ENCODE measurements around the gene EDC3. TPM values are rescaled to one million over a fixed set of nuclear protein-coding genes. Genes with fewer than 3 reads are reported as not detected.

Gene EDC3
- polyA plus RNA-seq, 1 donor from 2014 or later: 12.9 TPM

DNA sequence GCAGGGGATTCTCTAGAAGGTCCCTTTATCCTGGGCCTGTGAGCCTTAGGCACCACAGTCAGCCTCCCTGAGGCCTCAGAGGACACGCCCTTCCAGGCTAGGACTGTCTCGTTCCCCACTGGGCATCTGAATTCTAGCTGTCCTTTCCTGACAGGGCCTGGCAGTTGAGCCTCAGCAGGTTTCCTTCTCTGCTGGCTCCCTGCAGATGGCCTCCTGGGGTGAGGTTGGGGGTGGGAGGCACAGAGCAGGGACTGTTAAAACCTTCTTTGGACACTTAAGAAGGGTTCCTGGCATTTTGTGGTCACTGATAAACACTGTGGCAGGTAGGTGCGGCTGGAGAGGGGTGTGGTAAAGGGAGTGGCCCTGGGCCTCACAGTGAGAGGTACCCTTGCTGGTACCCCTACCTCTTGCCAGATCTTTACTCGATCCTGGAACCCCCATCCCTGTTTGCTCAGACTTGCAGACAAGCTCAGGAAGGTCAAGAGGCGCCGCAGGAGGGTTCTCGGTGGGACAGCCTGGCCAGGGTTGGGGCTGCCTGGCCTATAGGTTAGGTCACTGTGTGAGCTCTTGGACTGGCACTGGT, 71.7 kb downstream of the EDC3 start:
- no peaks in the 10 kb centered on the region for H3K27me3 ChIP-seq (ENCODE audit: insufficient read depth, low read depth, low read length)
- H3K27ac ChIP-seq (ENCODE audit: low read length): no peak overlapping the region
- no peak overlapping the region for H3K4me2 ChIP-seq (ENCODE audit: low read length)
- H3K9me3 ChIP-seq (ENCODE audit: low read length): no peaks in the 10 kb centered on the region
- peaks cover 5% of the 10 kb centered on the region for H3K79me2 ChIP-seq (replicated peaks; ENCODE audit: insufficient read depth, low read length)
- H2AFZ ChIP-seq (ENCODE audit: low read depth, low read length): no peak overlapping the region
- TF ChIP-seq, protein P1, sequence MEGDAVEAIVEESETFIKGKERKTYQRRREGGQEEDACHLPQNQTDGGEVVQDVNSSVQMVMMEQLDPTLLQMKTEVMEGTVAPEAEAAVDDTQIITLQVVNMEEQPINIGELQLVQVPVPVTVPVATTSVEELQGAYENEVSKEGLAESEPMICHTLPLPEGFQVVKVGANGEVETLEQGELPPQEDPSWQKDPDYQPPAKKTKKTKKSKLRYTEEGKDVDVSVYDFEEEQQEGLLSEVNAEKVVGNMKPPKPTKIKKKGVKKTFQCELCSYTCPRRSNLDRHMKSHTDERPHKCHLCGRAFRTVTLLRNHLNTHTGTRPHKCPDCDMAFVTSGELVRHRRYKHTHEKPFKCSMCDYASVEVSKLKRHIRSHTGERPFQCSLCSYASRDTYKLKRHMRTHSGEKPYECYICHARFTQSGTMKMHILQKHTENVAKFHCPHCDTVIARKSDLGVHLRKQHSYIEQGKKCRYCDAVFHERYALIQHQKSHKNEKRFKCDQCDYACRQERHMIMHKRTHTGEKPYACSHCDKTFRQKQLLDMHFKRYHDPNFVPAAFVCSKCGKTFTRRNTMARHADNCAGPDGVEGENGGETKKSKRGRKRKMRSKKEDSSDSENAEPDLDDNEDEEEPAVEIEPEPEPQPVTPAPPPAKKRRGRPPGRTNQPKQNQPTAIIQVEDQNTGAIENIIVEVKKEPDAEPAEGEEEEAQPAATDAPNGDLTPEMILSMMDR (IDR thresholded peaks at IDR 0.05; ENCODE audit: poor library complexity, severe bottlenecking): no peak
- TF ChIP-seq EZH2 (IDR thresholded peaks at IDR 0.05; ENCODE audit: borderline replicate concordance, insufficient read depth, low read length, poor library complexity, severe bottlenecking) (no peak), SMC3 (conservative IDR thresholded peaks at IDR 0.05; ENCODE audit: poor library complexity) (no peak), POLR2AphosphoS5 (IDR thresholded peaks at IDR 0.05) (no peak), EP300 (conservative IDR thresholded peaks at IDR 0.05; ENCODE audit: poor library complexity, severe bottlenecking) (no peak), RAD21 (conservative IDR thresholded peaks at IDR 0.05) (no peak), TAF1 (IDR thresholded peaks at IDR 0.05; ENCODE audit: low read depth) (no peak), MXI1 (conservative IDR thresholded peaks at IDR 0.05; ENCODE audit: poor library complexity, severe bottlenecking) (no peak)
- TF ChIP-seq, protein P2, sequence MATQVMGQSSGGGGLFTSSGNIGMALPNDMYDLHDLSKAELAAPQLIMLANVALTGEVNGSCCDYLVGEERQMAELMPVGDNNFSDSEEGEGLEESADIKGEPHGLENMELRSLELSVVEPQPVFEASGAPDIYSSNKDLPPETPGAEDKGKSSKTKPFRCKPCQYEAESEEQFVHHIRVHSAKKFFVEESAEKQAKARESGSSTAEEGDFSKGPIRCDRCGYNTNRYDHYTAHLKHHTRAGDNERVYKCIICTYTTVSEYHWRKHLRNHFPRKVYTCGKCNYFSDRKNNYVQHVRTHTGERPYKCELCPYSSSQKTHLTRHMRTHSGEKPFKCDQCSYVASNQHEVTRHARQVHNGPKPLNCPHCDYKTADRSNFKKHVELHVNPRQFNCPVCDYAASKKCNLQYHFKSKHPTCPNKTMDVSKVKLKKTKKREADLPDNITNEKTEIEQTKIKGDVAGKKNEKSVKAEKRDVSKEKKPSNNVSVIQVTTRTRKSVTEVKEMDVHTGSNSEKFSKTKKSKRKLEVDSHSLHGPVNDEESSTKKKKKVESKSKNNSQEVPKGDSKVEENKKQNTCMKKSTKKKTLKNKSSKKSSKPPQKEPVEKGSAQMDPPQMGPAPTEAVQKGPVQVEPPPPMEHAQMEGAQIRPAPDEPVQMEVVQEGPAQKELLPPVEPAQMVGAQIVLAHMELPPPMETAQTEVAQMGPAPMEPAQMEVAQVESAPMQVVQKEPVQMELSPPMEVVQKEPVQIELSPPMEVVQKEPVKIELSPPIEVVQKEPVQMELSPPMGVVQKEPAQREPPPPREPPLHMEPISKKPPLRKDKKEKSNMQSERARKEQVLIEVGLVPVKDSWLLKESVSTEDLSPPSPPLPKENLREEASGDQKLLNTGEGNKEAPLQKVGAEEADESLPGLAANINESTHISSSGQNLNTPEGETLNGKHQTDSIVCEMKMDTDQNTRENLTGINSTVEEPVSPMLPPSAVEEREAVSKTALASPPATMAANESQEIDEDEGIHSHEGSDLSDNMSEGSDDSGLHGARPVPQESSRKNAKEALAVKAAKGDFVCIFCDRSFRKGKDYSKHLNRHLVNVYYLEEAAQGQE (IDR thresholded peaks at IDR 0.05; ENCODE audit: borderline replicate concordance): no peak
- H3K36me3 ChIP-seq (ENCODE audit: insufficient read depth, low read length): no peaks in the 10 kb centered on the region
- H3K9ac ChIP-seq (ENCODE audit: low read length): no peak overlapping the region
- H4K20me1 ChIP-seq (ENCODE audit: insufficient read depth): peaks cover 4% of the 10 kb centered on the region
- H3K4me3 ChIP-seq (ENCODE audit: low read length): no peak overlapping the region
- H3F3A ChIP-seq (ENCODE audit: insufficient read depth, low read length, poor library complexity, severe bottlenecking): no peaks in the 10 kb centered on the region
- no peaks in the 10 kb centered on the region for H3K9me2 ChIP-seq (ENCODE audit: insufficient read depth, low read length)

DNA sequence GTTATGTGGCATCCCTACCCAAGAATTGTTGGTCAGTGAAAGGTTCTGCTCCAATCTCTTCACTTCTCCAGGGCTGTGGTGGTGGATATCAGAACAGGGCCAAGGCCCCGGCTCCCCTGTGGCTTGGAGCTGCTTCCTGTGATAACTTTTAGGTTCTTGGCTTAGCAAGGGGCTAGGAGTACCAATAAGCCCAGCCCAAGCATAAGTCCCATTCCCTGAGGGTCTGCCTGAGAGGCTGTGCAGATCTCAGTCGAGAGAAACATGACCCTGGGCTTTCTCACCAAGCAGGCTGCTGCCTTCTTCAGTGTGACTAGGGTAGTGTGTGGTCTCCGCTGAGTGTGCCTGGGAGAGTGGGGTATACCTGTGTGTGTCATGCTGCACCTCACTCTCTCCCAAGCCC, 73.1 kb downstream of the EDC3 start:
- H3K9me3 ChIP-seq (ENCODE audit: low read length): no peaks in the 10 kb centered on the region
- TF ChIP-seq TAF1 (IDR thresholded peaks at IDR 0.05; ENCODE audit: low read depth) (no peak), POLR2AphosphoS5 (IDR thresholded peaks at IDR 0.05) (no peak), EP300 (conservative IDR thresholded peaks at IDR 0.05; ENCODE audit: poor library complexity, severe bottlenecking) (no peak), EZH2 (IDR thresholded peaks at IDR 0.05; ENCODE audit: borderline replicate concordance, insufficient read depth, low read length, poor library complexity, severe bottlenecking) (no peak), RAD21 (conservative IDR thresholded peaks at IDR 0.05) (no peak), MXI1 (conservative IDR thresholded peaks at IDR 0.05; ENCODE audit: poor library complexity, severe bottlenecking) (no peak), SMC3 (conservative IDR thresholded peaks at IDR 0.05; ENCODE audit: poor library complexity) (no peak)
- TF ChIP-seq, protein P2 (IDR thresholded peaks at IDR 0.05; ENCODE audit: borderline replicate concordance): no peak
- TF ChIP-seq, protein P1 (IDR thresholded peaks at IDR 0.05; ENCODE audit: poor library complexity, severe bottlenecking): no peak
- H3K9me2 ChIP-seq (ENCODE audit: insufficient read depth, low read length): no peaks in the 10 kb centered on the region
- no peaks in the 10 kb centered on the region for H3K36me3 ChIP-seq (ENCODE audit: insufficient read depth, low read length)
- no peak overlapping the region for H2AFZ ChIP-seq (ENCODE audit: low read depth, low read length)
- no peaks in the 10 kb centered on the region for H3F3A ChIP-seq (ENCODE audit: insufficient read depth, low read length, poor library complexity, severe bottlenecking)
- H3K9ac ChIP-seq (ENCODE audit: low read length): no peak overlapping the region
- no peak overlapping the region for H3K27ac ChIP-seq (ENCODE audit: low read length)
- H3K4me2 ChIP-seq (ENCODE audit: low read length): no peak overlapping the region
- H4K20me1 ChIP-seq (ENCODE audit: insufficient read depth): peaks cover 4% of the 10 kb centered on the region
- H3K27me3 ChIP-seq (ENCODE audit: insufficient read depth, low read depth, low read length): no peaks in the 10 kb centered on the region
- no peak overlapping the region for H3K4me3 ChIP-seq (ENCODE audit: low read length)
- peaks cover 14% of the 10 kb centered on the region for H3K79me2 ChIP-seq (replicated peaks; ENCODE audit: insufficient read depth, low read length)

Measured in neural cell (in vitro differentiated cells).